Mesothelial cell of epicardium (in vitro differentiated cells): ENCODE results near the gene DENND1A. TPM values are rescaled to one million over a fixed set of nuclear protein-coding genes. Genes with fewer than 3 reads are reported as not detected.
"Not testable (repeated sequence)": the region's sequence is repeated elsewhere in the genome, so short reads cannot be mapped to it uniquely, and the experiment has no call there.

Experiments
- DNase-seq, 2 experiments: peaks; one replicate each; pipeline ENCODE4 v3.0.0; 2021; ENCODE audit warnings: low spot score in 2 of 2; ENCODE audit not compliant: unreplicated experiment in 2 of 2
- H3K27ac Mint-ChIP-seq: 2 replicates; pipeline ENCODE4 v1.8.0; 2021; ENCODE audit warnings: mixed read lengths
- H3K27me3 Mint-ChIP-seq: 2 replicates; pipeline ENCODE4 v1.8.0; 2021; ENCODE audit warnings: low read depth, mixed read lengths
- H3K36me3 Mint-ChIP-seq: 2 replicates; pipeline ENCODE4 v1.8.0; 2021; ENCODE audit warnings: mixed read lengths
- H3K4me1 Mint-ChIP-seq: 2 replicates; pipeline ENCODE4 v1.8.0; 2021; ENCODE audit warnings: mixed read lengths
- H3K4me3 Mint-ChIP-seq: 2 replicates; pipeline ENCODE4 v1.8.0; 2021; ENCODE audit warnings: mild to moderate bottlenecking, moderate library complexity, mixed read lengths
- H3K9me3 Mint-ChIP-seq: 2 replicates; pipeline ENCODE4 v1.8.0; 2021; ENCODE audit warnings: mixed read lengths
- total RNA-seq: library from RNA; stranded (reverse); gene quantifications from 3 replicates; pipeline ENCODE4 v1.2.1, GENCODE V29; 2021
- TF ChIP-seq, protein P1 (sequence below): fragments of 200-600 bp; sonication (generic); IDR thresholded peaks from one replicate; pipeline ENCODE4 v1.5.0; 2021; ENCODE audit warnings: antibody characterized with exemption; ENCODE audit not compliant: unreplicated experiment

DENND1A gene
- total RNA-seq, 1 donor from 2014 or later, result 23.4 TPM

DNA sequence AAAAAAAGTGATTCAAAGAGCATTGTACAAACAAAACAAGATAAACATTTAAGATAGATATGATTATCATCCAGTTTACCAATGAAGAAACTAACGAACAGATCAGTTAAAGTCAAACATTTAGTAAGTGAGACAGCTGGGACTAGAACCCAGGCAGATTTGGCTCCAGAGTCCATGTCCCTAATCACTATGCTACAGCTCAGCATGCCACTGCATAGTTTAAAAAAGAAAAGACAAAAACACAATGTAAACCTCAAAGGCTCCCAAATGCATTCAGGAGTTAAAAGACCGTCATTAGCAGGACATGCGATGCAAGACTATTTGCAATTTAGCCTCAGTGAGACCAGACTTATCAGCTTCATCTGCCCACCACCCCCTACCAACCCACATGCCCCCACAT, 36.8 kb downstream of the DENND1A start:
- H3K4me1 Mint-ChIP-seq, result no peaks in the 10 kb centered on the region
- no peak for DNase-seq

DNA sequence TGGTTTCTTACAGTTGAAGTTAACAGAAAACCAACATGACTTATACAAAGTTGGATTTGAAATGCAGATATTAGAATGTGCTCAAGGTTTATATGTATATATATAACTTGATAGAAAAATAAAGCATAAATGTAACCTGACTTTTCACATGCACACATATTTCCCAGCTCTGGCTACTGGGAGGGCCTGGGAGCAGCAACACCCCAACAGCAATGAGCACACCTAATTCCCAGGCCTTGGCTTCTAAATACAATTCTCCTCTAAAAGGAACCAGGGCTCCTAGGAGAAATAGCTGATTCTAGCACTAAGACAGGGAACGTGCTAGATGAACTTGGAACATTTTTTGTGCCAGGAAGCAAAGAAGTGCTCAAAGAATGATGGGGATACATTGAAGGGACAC, 42.1 kb downstream of the DENND1A start:
- TF ChIP-seq, protein P1, sequence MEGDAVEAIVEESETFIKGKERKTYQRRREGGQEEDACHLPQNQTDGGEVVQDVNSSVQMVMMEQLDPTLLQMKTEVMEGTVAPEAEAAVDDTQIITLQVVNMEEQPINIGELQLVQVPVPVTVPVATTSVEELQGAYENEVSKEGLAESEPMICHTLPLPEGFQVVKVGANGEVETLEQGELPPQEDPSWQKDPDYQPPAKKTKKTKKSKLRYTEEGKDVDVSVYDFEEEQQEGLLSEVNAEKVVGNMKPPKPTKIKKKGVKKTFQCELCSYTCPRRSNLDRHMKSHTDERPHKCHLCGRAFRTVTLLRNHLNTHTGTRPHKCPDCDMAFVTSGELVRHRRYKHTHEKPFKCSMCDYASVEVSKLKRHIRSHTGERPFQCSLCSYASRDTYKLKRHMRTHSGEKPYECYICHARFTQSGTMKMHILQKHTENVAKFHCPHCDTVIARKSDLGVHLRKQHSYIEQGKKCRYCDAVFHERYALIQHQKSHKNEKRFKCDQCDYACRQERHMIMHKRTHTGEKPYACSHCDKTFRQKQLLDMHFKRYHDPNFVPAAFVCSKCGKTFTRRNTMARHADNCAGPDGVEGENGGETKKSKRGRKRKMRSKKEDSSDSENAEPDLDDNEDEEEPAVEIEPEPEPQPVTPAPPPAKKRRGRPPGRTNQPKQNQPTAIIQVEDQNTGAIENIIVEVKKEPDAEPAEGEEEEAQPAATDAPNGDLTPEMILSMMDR, result no peak
- H3K4me1 Mint-ChIP-seq, result no peaks in the 10 kb centered on the region
- H3K9me3 Mint-ChIP-seq, result peaks cover 16% of the 10 kb centered on the region
- H3K4me3 Mint-ChIP-seq, result no peak overlapping the region
- H3K36me3 Mint-ChIP-seq, result peaks cover 17% of the 10 kb centered on the region
- no peak overlapping the region for H3K27ac Mint-ChIP-seq
- H3K27me3 Mint-ChIP-seq, result no peaks in the 10 kb centered on the region
- DNase-seq, result no peak

More for the DNA sequence above, 36.8 kb downstream of the DENND1A start:
- Mint-ChIP-seq H3K36me3 (peaks cover 7% of the 10 kb centered on the region), H3K9me3 (peaks cover 7% of the 10 kb centered on the region), H3K27me3 (no peaks in the 10 kb centered on the region), H3K4me3 (no peak overlapping the region), H3K27ac (no peak overlapping the region)
- TF ChIP-seq, protein P1, result no peak

DNA sequence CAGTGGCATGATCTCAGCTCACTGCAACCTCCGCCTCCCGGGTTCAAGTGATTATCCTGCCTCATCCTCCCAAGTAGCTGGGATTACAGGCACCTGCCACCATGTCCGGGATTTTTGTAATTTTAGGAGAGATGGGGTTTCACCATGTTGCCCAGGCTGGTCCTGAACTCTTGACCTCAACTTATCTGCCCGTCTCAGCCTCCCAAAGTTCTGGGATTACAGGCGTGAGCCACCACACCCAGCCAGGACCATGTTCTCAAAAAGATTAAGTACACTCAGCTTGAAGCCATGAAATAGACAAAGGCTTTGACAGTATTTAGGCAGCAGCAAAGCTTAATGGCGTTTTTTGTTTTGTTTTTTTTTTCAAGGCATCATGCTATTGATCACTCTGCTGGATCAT, 44.1 kb downstream of the DENND1A start:
- Mint-ChIP-seq H3K9me3 (peaks cover 16% of the 10 kb centered on the region), H3K36me3 (peaks cover 17% of the 10 kb centered on the region)
- H3K4me3 Mint-ChIP-seq, DNase-seq, H3K4me1 Mint-ChIP-seq, H3K27ac Mint-ChIP-seq, H3K27me3 Mint-ChIP-seq: not testable (repeated sequence)

DNA sequence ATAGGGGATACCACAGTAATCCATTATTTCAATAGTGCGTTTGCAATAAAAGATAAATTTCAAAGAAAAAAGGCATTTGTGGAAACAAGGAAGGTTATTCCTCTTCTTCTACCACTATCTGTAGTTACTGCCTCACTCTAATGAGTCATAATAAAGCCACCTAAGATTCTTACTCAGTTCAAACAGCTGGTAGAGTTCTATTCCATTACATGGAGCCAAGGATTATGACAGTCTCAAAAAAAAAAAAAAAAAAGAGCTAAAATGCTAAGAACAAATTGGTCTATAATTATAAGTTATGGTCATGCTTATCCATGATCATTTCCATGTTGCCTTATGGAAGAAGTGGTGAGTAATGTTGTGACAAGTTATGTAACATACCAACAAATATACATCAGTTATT, 46.3 kb downstream of the DENND1A start:
- Mint-ChIP-seq H3K4me3 (no peak overlapping the region), H3K27me3 (no peaks in the 10 kb centered on the region), H3K9me3 (peaks cover 15% of the 10 kb centered on the region), H3K36me3 (peaks cover 14% of the 10 kb centered on the region), H3K4me1 (no peaks in the 10 kb centered on the region), H3K27ac (no peak overlapping the region)
- no peak for DNase-seq
- TF ChIP-seq, protein P1, result no peak

DNA sequence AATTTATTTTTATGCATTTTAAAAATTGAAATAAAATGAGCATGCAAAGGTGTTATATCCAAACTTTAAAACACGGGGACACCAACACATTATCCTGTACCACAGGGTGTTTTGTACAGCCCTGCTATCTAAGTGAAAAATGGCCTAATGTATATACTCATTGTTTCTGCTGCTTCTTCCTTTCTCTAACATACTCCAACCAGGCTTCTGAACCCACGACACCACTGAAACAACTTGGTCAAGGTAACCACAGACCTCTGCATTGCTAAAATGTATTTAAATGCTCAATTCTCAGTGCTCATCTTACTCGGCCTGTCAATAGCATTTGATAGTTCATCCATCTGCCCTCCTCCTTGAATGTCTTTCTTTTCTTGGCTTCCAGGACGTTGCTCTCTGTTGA, 48.3 kb downstream of the DENND1A start:
- no peak for DNase-seq
- H3K4me1 Mint-ChIP-seq, result no peaks in the 10 kb centered on the region
- H3K36me3 Mint-ChIP-seq, result peaks cover 2% of the 10 kb centered on the region
- no peak overlapping the region for H3K4me3 Mint-ChIP-seq
- H3K9me3 Mint-ChIP-seq, result peaks cover under 1% of the 10 kb centered on the region
- TF ChIP-seq, protein P1, result no peak
- H3K27me3 Mint-ChIP-seq, result no peaks in the 10 kb centered on the region
- H3K27ac Mint-ChIP-seq, result no peak overlapping the region

DNA sequence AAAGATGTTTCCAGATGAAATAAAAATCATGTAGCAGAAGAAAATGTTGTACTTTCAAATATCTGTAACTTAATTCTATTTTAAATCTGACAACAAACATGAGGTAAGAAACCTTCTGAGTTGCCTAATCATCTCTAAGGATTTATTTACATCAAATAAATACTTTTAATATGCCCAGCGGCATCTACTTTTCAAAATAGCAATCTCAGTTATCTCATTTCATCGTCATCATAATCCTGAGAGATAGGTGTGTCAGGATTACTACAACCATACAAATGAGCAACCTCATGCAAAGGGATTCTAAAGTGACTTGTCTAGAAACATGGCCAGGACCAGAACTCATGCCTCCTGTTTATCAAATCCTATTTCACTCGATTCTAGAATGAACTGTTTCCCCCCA, 49.5 kb downstream of the DENND1A start:
- Mint-ChIP-seq H3K27ac (no peak overlapping the region), H3K36me3 (peaks cover 8% of the 10 kb centered on the region), H3K4me1 (no peaks in the 10 kb centered on the region), H3K9me3 (peaks cover 4% of the 10 kb centered on the region), H3K4me3 (no peak overlapping the region), H3K27me3 (no peaks in the 10 kb centered on the region)
- TF ChIP-seq, protein P1, result no peak
- no peak for DNase-seq
